GM21737 (cell line): ENCODE results near the gene SEL1L2.
"Not testable (repeated sequence)": the region's sequence is repeated elsewhere in the genome, so short reads cannot be mapped to it uniquely, and the experiment has no call there.

Source experiments
- ATAC-seq: cut with Tn5 transposase; IDR thresholded peaks from one replicate; pipeline ENCODE4 v1.9.1; 2021; ENCODE audit warnings: mild to moderate bottlenecking, moderate library complexity; ENCODE audit not compliant: unreplicated experiment

Gene SEL1L2, protein sequence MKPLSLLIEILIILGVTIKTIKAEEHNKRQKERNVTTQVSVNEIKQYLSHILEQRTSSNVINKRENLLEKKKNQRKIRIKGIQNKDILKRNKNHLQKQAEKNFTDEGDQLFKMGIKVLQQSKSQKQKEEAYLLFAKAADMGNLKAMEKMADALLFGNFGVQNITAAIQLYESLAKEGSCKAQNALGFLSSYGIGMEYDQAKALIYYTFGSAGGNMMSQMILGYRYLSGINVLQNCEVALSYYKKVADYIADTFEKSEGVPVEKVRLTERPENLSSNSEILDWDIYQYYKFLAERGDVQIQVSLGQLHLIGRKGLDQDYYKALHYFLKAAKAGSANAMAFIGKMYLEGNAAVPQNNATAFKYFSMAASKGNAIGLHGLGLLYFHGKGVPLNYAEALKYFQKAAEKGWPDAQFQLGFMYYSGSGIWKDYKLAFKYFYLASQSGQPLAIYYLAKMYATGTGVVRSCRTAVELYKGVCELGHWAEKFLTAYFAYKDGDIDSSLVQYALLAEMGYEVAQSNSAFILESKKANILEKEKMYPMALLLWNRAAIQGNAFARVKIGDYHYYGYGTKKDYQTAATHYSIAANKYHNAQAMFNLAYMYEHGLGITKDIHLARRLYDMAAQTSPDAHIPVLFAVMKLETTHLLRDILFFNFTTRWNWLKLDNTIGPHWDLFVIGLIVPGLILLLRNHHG

DNA sequence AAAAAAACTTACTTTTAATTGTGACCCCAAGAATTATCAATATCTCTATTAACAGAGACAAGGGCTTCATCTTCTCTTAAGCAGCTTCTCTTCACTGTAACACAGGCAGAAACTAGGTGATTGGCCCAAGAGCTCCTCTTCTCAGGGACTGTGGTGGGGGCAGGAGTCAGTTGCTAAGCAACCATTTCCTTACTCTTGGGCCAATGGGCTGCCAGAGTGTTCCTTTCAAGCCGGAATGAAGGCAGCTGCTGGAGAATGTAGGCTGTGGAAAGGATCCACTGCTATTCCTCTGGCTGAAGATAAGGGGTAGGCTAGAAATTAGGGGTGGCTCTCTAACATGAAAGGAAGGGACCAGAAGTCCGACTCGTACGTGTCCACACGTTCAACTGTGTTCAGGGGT lies at the start of gene SEL1L2:
Gene SEL1L2 (minus strand): TSS at position 150 of the 400 bp plus-strand sequence. CDS start 80 bp downstream, at position 70.
- ATAC-seq, result no peak

DNA sequence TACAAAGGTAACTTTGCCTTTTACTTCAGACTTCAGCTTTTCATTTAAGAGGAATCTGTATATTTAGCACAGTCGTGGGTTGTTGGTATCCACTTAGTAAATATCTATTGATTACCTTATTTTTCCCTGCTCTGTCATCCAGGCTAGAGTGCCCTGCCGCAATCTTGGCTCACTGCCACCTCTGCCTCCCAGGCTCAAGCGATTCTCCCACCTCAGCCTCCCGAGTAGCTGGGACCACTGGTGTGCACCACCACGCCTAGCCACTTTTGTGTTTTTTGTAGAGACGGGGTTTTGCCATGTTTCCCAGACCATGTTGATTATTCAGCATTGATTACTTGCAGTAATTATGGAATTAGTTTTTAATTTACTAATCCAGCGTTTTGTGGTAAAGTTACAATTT lies 46.2 kb upstream of the SEL1L2 start:
- no peak for ATAC-seq

DNA sequence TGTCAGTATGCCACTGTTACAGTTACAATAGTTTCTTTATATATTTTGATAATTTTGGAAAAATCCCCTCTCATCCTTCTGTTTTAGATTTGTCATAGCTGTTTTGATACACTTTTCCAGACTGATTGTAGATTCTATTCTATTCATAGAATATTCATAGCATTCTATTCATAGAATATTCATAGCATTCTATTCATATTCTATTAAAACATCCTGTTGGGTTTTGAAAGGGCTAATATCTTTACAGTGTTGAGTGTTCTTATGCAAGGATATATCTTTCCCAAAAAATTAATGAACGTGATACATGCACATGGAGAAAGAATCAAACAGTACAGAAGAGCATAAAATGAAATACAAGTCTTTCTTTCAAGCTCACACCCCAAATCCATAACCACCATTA lies 42.9 kb upstream of the SEL1L2 start:
- ATAC-seq, result no peak

DNA sequence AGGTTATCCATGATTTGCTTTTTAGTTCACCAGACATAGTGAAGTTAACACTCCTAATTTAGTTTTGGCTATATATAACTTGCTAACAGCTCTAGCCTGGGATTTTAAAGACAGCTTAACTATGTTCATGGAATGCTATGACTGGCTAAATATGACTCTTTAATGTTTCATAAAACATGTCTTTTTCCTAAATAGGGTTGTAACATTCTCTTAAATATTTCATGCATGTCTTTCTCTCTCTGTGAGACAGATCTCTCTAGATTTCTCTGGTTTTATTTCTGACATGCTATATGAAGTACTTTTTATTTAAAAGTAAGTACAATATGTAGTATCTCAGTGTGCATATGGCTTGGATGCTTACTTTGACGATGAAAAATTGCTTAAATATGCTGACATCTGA lies 40.6 kb upstream of the SEL1L2 start:
- no peak for ATAC-seq

DNA sequence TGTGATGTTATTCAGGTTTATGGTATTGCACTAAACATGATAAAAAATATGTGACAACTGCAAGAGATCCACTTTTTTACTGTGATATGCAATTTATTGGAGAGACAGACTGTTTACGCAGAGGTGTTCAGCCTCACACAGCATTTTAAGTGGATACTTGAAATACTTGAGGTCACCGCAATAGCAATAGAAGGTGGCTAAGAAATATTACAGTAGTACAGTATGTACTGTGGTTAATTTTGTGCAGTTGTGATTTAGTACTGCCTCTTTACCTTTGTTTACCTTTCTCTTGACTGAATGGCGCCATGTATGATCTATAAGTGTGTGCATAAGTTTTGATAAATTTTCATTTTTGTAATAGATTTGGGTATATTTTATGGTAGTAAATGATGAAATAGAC lies 22.3 kb upstream of the SEL1L2 start:
- ATAC-seq, result no peak

DNA sequence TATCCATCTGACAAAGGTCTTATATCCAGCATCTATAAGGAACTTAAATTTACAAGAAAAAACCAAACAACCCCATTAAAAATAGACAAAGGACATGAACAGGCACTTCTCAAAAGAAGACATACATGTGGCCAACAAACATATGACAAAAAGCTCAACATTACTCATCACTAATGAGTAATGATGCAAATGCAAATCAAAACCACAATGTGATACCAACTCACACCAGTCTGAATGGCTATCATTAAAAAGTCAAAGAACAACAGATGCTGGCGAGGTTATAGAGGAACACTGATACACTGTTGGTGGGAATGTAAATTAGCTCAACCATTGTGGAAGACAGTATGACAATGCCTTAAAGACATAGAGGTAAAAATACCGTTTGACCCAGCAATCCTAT lies 18.8 kb upstream of the SEL1L2 start:
- ATAC-seq, result no peak

DNA sequence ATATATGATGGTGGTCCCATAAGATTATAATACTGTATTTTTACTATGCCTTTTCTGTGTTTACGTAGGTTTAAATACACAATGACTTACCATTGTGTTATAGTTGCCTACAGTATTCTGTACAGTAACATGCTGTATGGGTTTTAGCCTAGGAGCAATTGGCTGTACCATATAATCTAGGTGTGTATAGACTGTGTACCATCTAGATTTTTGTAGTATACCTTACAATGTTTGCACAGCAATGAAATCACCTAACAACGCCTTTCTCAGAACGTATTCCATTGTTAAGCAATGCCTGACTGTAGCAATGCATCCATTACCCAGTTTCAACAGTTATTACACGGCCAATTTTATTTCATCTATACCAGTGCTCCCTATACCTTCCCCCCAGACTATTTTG lies 15.6 kb upstream of the SEL1L2 start:
- ATAC-seq, result no peak

DNA sequence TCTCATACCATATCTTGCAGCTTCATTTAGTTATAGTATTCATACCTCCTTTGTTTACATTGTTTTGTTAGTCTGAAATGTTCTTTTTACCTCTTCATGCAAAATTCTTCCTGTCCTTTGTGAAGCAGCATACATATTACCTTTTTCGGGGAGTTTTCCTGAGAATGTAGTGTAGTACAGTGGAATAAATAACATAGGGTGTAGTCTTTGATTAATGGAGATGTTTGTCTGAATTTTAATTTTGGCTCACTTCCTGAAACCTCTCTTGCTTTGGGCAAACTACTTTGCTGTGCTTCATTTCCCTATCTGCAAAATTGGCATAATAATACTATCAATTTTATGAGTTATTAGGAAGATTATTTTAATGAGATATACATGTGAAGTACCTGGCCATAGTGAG lies 10.5 kb upstream of the SEL1L2 start:
- ATAC-seq, result no peak

DNA sequence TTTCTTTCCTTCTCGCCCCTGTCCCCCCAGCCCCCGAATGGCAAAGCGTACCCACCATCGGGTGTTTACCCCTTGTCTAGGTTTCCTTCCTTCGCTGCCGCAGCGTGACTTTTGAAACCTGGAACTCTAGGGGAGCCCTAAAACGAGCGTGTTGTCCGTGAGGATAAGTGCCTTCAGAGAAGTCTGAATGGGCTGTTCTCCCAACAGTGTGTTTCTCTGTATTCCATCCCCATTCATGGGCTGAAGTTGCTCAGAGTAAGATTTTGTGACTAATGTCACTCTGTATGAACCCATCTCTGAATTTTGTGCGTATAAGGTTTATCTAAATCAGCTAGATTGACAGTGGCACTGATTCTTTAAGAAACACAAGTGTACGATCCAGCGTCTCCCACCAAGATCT lies 5.9 kb upstream of the SEL1L2 start:
- no peak for ATAC-seq

DNA sequence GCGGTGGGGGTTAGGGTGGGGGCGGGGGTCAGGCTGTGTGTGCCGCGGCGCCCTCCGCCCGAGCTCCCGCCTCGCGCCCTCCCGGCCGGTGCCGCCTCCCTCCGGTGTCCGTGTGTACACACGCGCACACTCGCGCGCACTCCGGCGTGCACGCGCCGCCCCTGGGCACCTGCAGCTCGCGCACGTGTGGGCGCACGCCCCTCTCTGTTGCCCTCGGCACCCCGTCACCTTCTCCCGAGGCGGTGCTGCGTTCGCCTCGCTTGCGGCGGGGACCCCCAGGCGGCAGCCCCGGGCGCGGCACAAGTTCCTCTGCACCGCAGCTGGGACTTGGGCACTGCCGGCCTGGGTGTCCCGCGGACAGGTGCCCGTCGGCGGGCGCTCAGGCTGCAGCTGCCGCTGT lies 5.4 kb upstream of the SEL1L2 start:
- no peak for ATAC-seq

DNA sequence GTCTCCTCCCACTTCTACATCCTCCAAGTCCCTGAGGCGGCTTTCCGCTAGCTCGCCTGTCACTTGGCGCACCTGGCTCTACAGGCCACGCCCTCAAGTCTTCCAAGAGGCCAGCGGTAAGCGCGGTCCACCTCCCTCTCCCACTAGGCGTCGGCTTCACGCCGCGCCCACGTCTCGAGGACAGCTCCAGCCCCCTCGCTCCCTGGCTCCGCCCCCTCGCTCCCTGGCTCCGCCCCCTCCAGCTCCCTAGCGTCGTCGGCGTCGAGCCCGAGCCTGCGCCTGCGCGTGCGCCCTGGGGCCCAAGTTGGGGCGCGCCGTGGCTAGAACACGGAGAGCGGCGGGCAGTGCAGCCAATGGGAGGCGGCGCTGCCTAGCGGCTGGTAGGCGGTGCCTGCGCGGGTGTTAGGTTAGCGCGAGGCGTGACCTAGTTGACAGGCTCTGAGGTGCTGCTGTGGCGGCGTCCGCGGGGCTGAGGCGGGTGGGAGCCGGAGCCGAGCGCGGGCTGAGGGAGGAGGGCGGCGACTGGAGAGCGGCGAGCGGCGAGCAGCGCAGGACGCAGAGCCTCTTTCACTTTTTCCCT lies 4.8 kb upstream of the SEL1L2 start, which contains the start of gene MACROD2:
Gene MACROD2 (plus strand): TSS at position 431 of the 580 bp plus-strand sequence.
- no peak for ATAC-seq

DNA sequence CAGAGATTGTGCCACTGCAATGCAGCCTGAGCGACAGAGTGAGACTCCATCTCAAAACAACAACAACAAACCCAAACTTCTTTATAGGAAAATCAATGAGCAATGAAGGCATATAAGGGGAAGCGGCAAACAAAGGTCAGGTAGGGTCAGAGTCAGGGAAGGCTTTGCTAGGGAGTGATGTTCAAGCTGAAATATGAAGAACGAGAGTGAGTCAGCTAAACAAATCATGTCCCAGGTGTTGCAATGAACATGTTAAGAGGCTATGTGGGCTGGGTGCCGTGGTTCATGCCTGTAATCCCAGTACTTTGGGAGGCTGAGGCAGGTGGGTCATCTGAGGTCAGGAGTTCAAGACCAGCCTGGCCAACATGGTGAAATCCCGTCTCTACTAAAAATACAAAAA lies 1.5 kb upstream of the SEL1L2 start:
- not testable (repeated sequence) for ATAC-seq

DNA sequence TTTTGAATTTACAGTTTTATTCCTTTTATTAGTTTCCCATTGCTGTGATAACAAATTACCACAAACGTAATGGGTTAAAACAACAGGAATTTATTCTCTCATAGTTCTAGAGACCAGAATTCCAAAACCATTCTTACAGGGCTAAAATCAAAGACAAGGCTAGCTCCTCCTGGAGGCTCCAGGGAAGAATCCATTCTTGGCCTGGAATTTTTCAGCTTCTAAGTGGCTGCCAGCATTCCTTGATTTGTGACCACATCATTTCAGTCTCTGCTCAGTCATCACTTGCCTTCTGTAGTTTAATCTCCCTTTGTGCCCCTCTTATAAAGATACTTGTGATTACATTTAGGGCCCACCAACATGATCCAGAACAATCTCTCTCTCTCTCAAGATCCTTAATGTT lies 897 bp upstream of the SEL1L2 start:
- no peak for ATAC-seq

DNA sequence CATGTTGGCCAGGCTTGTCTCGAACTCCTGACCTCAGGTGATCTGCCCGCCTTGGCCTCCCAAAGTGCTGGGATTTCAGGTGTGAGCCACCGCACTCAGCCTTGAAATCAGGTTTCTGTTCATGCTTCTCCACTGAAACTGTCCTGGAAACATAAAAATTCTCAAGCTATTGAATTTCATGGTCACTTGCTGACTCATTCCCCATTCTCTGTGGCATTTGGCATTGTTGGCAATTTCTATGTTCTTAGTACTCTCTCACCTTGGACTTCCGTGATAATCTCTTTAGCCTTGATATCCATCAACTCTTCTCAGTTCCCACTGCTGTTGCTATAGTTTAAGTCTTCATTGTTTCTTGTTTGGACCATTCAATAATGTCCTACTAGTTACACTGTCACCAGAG lies 6.2 kb downstream of the SEL1L2 start:
- no peak for ATAC-seq

DNA sequence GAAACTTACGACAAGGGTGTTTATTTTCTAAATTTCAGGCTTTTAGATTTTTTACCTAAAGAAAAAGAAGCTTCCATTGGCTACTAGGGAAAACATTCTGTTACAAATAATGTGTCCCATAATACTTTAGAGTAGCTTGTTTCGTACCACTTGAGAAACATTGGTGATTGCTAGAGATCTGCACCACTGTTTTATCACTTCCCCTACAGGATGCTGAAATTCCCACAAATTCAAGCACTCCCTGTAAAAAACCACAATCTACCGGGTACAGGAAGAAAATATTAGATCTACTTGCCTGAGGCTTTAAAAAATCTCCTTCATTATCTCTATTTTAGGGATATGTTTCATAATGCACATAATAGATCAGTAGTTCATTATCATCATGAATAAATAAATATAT lies 29.9 kb downstream of the SEL1L2 start:
- no peak for ATAC-seq

DNA sequence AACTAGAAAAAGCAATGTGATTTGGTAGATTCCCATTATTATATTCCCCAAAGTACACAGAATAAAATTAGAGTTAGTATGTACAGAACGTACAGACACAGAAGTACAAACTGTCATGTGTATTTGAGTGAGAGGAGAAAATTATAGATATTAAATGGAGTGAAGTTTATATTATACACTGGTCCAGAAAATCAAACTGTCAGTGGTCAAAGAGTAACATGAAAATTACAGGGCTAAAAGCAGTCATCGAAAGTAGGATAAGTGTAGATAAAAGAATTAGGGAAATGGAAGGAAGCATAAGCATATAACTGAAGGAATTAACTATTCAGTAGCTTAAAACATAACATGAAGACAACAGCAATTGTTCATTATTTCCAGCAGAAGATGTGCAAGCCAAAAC lies 30.3 kb downstream of the SEL1L2 start:
- no peak for ATAC-seq

DNA sequence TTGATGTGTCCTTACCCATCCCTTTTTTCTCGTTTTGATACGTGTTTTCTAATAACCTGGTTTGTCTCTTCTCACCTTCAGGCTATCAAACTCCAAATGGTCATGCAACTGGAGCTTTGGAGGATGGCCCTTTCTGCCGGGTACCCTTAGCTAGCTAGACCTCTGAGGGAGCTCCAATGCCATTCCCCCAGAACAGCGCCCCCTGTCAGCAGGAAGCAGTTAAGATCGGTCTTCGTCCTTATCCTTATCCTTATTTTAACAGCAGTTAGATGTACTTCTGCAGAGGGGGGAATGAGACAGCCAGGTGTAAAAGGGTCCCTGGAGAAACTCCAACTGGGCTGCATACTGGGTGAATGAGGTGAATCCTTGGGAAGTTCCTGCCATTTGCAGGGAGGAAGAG lies 37.2 kb downstream of the SEL1L2 start:
- ATAC-seq, result no peak

DNA sequence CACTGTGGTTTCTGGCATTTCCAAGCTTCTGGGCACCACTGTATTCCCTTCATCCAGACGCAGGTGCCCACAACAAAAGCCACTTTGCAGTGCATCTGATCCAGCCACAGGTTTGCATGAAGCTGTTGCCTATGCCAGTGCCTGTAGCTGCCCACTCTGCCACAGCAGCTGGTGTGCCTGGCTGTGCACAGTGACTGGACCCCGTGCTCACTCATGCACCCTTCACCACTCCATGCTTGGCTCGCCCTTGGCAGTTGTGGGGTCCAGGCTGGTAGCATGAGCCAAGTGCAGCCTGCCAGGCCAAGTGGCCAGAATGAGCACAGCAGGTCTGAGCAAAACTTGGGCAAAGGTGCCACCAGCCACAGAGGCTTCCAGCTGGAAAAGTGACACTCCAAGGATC lies 42.7 kb downstream of the SEL1L2 start:
- no peak for ATAC-seq

DNA sequence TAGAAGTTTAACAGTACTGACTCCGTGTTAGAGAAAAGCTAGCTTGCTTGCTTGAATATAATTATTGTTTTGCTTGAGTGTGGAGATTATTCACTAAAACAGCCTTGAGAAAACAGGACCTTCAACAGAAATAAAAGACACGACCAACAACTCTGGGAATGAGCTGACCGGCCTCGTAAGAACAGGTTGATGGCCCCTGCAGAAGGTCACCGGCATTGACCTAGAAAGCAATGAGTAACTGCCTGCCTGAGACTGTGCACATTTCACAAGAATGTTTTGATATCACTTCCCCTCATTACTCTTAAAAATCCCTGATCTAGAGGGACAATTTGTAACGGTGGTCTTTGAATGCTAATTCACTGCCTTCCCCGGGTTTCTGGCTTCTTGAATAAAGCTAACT lies 49.4 kb downstream of the SEL1L2 start:
- ATAC-seq, result no peak

DNA sequence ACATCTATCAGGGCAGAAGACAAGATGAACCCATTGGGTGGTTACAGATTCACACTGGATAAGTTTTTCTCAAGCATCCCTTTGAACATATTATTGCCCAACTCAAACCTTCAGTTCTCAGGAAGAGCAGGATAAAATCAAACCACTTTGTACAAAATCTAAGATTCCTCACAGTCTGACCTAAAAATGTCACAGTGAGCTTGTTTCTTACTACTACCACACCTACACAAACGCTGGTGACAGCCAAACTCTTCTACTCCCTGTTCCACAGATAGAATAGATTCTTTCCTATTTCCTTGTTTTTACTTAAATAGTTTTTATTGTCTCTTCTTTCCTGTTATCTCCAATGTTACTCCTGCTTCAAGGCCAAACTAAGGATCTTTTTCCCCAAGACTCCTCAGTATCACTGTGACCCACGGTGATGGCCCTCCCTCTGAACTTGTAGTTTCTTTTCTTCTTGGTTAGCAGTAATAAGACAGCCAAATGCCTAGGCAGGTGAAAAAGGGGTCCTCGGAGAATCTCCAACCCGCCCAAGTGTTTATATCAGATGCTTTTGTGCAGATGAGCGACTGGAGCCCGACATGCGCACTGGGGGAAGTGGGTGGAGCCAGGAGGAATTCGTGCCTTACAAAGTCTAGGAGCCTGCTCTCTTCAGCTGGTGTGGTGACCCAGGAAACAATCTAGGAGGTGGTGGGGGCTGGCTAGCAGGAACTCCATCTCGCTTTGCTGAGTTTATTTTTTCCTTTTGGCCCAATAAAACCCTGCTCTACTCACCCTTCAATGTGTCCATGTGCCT lies 53.4 kb downstream of the SEL1L2 start:
- ATAC-seq, result no peak
